ENCODE results near the gene TUB. TPM values are rescaled to one million over a fixed set of nuclear protein-coding genes. Genes with fewer than 3 reads are reported as not detected.

The TUB gene
- total and polyA plus RNA-seq, 2 of the 8 experiments (the other 6 are each of a cell fraction or from before 2014, with no cell fraction given) = 15.3 to 31.3 TPM

DNA sequence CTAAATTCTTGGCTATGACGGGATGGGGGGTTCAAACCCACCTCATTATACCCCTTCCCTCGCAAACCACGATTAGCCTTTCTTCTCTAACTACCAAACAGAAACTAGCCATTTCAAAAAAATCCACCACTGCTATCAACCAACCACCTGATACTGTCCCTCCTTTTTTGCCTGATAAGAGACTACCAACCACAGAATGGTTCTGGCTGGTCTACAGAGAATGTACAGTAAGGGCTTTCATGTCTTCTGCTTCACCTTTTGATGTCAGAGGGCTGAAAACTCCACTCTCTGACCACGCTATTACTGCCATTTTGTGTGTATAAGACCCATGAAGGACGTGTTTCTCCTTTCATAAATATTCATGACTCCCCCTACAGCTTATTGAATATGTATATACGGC, 68.7 kb downstream of the TUB start:
- Histone ChIP-seq H3K4me3 (ENCODE audit: extremely low read depth in 1 of 4, insufficient read depth in 2 of 4, low read depth in 3 of 4, low read length in 4 of 4) (no peak overlapping the region), H3K9ac (replicated peaks in 1 of 4; ENCODE audit: extremely low read depth in 1 of 4, low read depth in 3 of 4, low read length in 3 of 4) (no peak overlapping the region), H2BK15ac (ENCODE audit: low read length) (no peak overlapping the region), H3K36me3 (ENCODE audit: control insufficient read depth in 2 of 4, insufficient read depth in 4 of 4, low read length in 3 of 4) (no peaks in the 10 kb centered on the region; a peak in 1 of 8 replicates), H2BK12ac (ENCODE audit: low read depth, low read length) (no peak overlapping the region), H4K5ac (ENCODE audit: insufficient read length, low read depth, low read length) (no peak overlapping the region), H3K4ac (replicated peaks; ENCODE audit: insufficient read length, low read depth, low read length) (no peak overlapping the region), H3K4me2 (ENCODE audit: insufficient read depth in 1 of 2, low read depth in 2 of 2, low read length in 2 of 2) (no peak overlapping the region), H2BK120ac (replicated peaks; ENCODE audit: low read depth, low read length) (no peak overlapping the region), H3K27me3 (replicated peaks in 1 of 4; ENCODE audit: control insufficient read depth in 3 of 4, extremely low read depth in 1 of 4, insufficient read depth in 3 of 4, low read length in 3 of 4) (no peaks in the 10 kb centered on the region), H3K79me2 (ENCODE audit: control insufficient read depth in 1 of 2, insufficient read depth in 2 of 2, low read length in 2 of 2) (peaks cover 0 to 14% of the 10 kb centered on the region in 2 experiments; a peak in 2 of 4 replicates), H3K56ac (replicated peaks; ENCODE audit: insufficient read length, low read depth, low read length) (no peak overlapping the region), H4K8ac (ENCODE audit: extremely low read depth, insufficient read depth, low read length) (no peak overlapping the region), H4K20me1 (replicated peaks in 1 of 2; ENCODE audit: control insufficient read depth in 1 of 2, insufficient read depth in 2 of 2, low read length in 2 of 2) (no peaks in the 10 kb centered on the region), H3K27ac (ENCODE audit: low read depth, low read length) (no peak overlapping the region), H3K23ac (ENCODE audit: insufficient read length) (no peak overlapping the region), H2BK20ac (ENCODE audit: low read length) (no peak overlapping the region), H3K79me1 (ENCODE audit: low read depth, low read length) (no peaks in the 10 kb centered on the region), H3K23me2 (ENCODE audit: low read depth, low read length) (no peaks in the 10 kb centered on the region), H4K91ac (replicated peaks; ENCODE audit: insufficient read length, low read length) (no peak overlapping the region), H3K9me3 (ENCODE audit: insufficient read depth in 2 of 2, low read depth in 1 of 2, low read length in 1 of 2) (no peaks in the 10 kb centered on the region), H2AFZ (ENCODE audit: low read length) (no peak overlapping the region), H2BK5ac (ENCODE audit: low read depth, low read length) (no peak overlapping the region), H3K4me1 (replicated peaks in 1 of 4; ENCODE audit: control insufficient read depth in 3 of 4, insufficient read depth in 4 of 4, low read length in 3 of 4) (peaks cover 0 to 8% (median 2%) of the 10 kb centered on the region in 4 experiments; a peak in 2 of 7 replicates), H3K14ac (ENCODE audit: insufficient read length) (no peak overlapping the region), H2AK5ac (ENCODE audit: low read depth, low read length) (no peak overlapping the region), H3K18ac (ENCODE audit: extremely low read depth, low read length) (no peak overlapping the region)
- 90% methylated on average over 6 of the region's 6 CpGs; no CpG with 5 or more reads in 1 of the 2 experiments for WGBS, 2 experiments (ENCODE audit: extremely low coverage in 1 of 2, insufficient coverage in 1 of 2, insufficient read length in 1 of 2, insufficient replicate concordance in 2 of 2, low coverage in 1 of 2, low lambda C conversion rate in 2 of 2, missing lambda C conversion rate in 1 of 2)
- DNase-seq (ENCODE audit: low read depth in 1 of 2, low spot score in 2 of 2) = no peak
- TF ChIP-seq NANOG (IDR thresholded peaks at IDR 0.05; ENCODE audit: insufficient read depth, low read depth, low read length, poor library complexity, severe bottlenecking) = no peak
- TF ChIP-seq CBX5 (IDR thresholded peaks at IDR 0.05; ENCODE audit: low read depth, low read length) = no peak
- no peak for TF ChIP-seq BCL11A (IDR thresholded peaks at IDR 0.05; ENCODE audit: low read depth in 2 of 2, low read length in 2 of 2)
- no peak for TF ChIP-seq SIN3A (conservative IDR thresholded peaks at IDR 0.05 in 1 of 2, IDR thresholded peaks at IDR 0.05 in 1 of 2; ENCODE audit: low read depth in 1 of 2, low read length in 2 of 2)
- FAIRE-seq = no peak
- ChIA-PET CTCF (ENCODE audit: partially characterized antibody) (no interaction called here), POLR2A (ENCODE audit: partially characterized antibody) (no interaction called here)
